MCF 10A (cell line): Measurements from ENCODE around the gene RPRML. TPM values are rescaled to one million over a fixed set of nuclear protein-coding genes. Genes with fewer than 3 reads are reported as not detected.

Experiments used
- BruUV-seq: library from RNA; stranded (reverse); fragments of 400-500 nt; replicated peaks from 2 replicates; lab custom pipeline; 2021; lab: Mats Ljungman, UMichigan
- CTCF ChIA-PET: fragments of 300-600 bp; sonication (Branson Sonifier 250); formaldehyde crosslinking; extraction: SDS; loops from one replicate; lab custom pipeline; 2021; ENCODE audit warnings: antibody characterized with exemption, inconsistent platforms; lab: Yijun Ruan, JAX
- POLR2A ChIA-PET: fragments of 300-600, 350-650 bp; sonication (Branson Sonifier 250); formaldehyde crosslinking; extraction: SDS; loops from one replicate; lab custom pipeline; 2020; ENCODE audit warnings: antibody characterized with exemption, inconsistent platforms; lab: Yijun Ruan, JAX
- DNase-seq: peaks from one replicate; pipeline ENCODE4 v3.0.0-alpha.2; 2018; ENCODE audit not compliant: unreplicated experiment
- H3K27ac Mint-ChIP-seq: one replicate; pipeline ENCODE4 v1.8.0; 2022; ENCODE audit warnings: mild to moderate bottlenecking, low read depth, mixed read lengths; ENCODE audit not compliant: unreplicated experiment
- H3K27me3 Mint-ChIP-seq: one replicate; pipeline ENCODE4 v1.8.0; 2022; ENCODE audit warnings: mixed read lengths; ENCODE audit not compliant: insufficient read depth, unreplicated experiment
- H3K36me3 Mint-ChIP-seq: one replicate; pipeline ENCODE4 v1.8.0; 2022; ENCODE audit warnings: mild to moderate bottlenecking, moderate library complexity, mixed read lengths; ENCODE audit not compliant: insufficient read depth, unreplicated experiment
- H3K4me1 Mint-ChIP-seq: one replicate; pipeline ENCODE4 v1.8.0; 2022; ENCODE audit warnings: mixed read lengths; ENCODE audit not compliant: insufficient read depth, unreplicated experiment
- H3K4me3 Mint-ChIP-seq: one replicate; pipeline ENCODE4 v1.8.0; 2022; ENCODE audit warnings: mild to moderate bottlenecking, moderate library complexity, mixed read lengths; ENCODE audit not compliant: unreplicated experiment
- H3K9me3 Mint-ChIP-seq: one replicate; pipeline ENCODE4 v1.8.0; 2022; ENCODE audit warnings: mixed read lengths; ENCODE audit not compliant: unreplicated experiment
- CTCF ChIP-seq: fragments of 200-600 bp; IDR thresholded peaks from one replicate; pipeline ENCODE4 v1.8.0; 2022; ENCODE audit warnings: antibody characterized with exemption, mild to moderate bottlenecking; ENCODE audit not compliant: unreplicated experiment
- intact Hi-C: fragments of 100-400 bp; cut with micrococcal nuclease; formaldehyde crosslinking; loops from 2 replicates; pipeline ENCODE4 v1.14.1; 2022
- total RNA-seq: library from RNA; stranded (reverse); gene quantifications from 2 replicates; pipeline ENCODE4 v1.2.3, GENCODE V29; 2022

RPRML gene
- total RNA-seq, 1 experiment from 2014 or later, result not detected

GRCh38 chr17:46964315-46965265 lies 14.5 kb downstream of the RPRML start:
- Mint-ChIP-seq H3K4me3 (no peak overlapping the region), H3K27ac (no peak overlapping the region), H3K4me1 (peaks cover 6% of the 10 kb centered on the region), H3K27me3 (peaks cover 53% of the 10 kb centered on the region), H3K36me3 (no peaks in the 10 kb centered on the region), H3K9me3 (no peaks in the 10 kb centered on the region)
- intact Hi-C loops, result no loop called here
- no TSS peak for BruUV-seq
- peak; percentile 42 for DNase-seq
- ChIA-PET POLR2A (interaction anchor here (0.7 kb wide), 1 partner anchor 45 kb away, joined by 3 read pairs; no protein-coding TSS in a partner anchor), CTCF (interaction anchor here (0.8 kb wide), 1 partner anchor 18 kb away, joined by 6 read pairs; no protein-coding TSS in a partner anchor)
- no peak for TF ChIP-seq CTCF

- no peak for TF ChIP-seq CTCF
- H3K4me1 Mint-ChIP-seq, result peaks cover 6% of the 10 kb centered on the region
- no peak for DNase-seq
- H3K27ac Mint-ChIP-seq, result no peak overlapping the region
- no TSS peak for BruUV-seq
- no peak overlapping the region for H3K4me3 Mint-ChIP-seq
- peaks cover 53% of the 10 kb centered on the region for H3K27me3 Mint-ChIP-seq
- no peaks in the 10 kb centered on the region for H3K36me3 Mint-ChIP-seq
- ChIA-PET POLR2A (interaction anchor here (0.7 to 1.0 kb wide), 2 partner anchors 14 to 46 kb away, joined by 3 read pairs; no protein-coding TSS in a partner anchor), CTCF (interaction anchor here (0.8 kb wide), 1 partner anchor 17 kb away, joined by 6 read pairs; no protein-coding TSS in a partner anchor)
- H3K9me3 Mint-ChIP-seq, result no peaks in the 10 kb centered on the region
- intact Hi-C loops, result no loop called here
Observed at GRCh38 chr17:46963571-46963970, 15.5 kb downstream of the RPRML start.

- ChIA-PET CTCF (interaction anchor here (0.7 kb wide), 1 partner anchor 13 kb away, joined by 3 read pairs; no protein-coding TSS in a partner anchor), POLR2A (no interaction called here)
- Mint-ChIP-seq H3K36me3 (no peaks in the 10 kb centered on the region), H3K27ac (no peak overlapping the region), H3K9me3 (no peaks in the 10 kb centered on the region), H3K4me3 (no peak overlapping the region), H3K4me1 (peaks cover 6% of the 10 kb centered on the region), H3K27me3 (peaks cover 53% of the 10 kb centered on the region)
- DNase-seq, result peak; percentile 35
- TF ChIP-seq CTCF, result no peak
- intact Hi-C loops, result no loop called here
- BruUV-seq, result no TSS peak
Observed at GRCh38 chr17:46962374-46962790, 16.7 kb downstream of the RPRML start.

- H3K4me1 Mint-ChIP-seq, result peaks cover 6% of the 10 kb centered on the region
- no TSS peak for BruUV-seq
- DNase-seq, result no peak
- H3K36me3 Mint-ChIP-seq, result no peaks in the 10 kb centered on the region
- H3K27ac Mint-ChIP-seq, result no peak overlapping the region
- no peaks in the 10 kb centered on the region for H3K9me3 Mint-ChIP-seq
- ChIA-PET POLR2A (interaction anchor here (0.7 kb wide), 1 partner anchor 19 kb away, joined by 3 read pairs; no protein-coding TSS in a partner anchor), CTCF (interaction anchor here (0.6 kb wide), 1 partner anchor 8 kb away, joined by 3 read pairs; no protein-coding TSS in a partner anchor)
- H3K27me3 Mint-ChIP-seq, result peaks cover 54% of the 10 kb centered on the region
- TF ChIP-seq CTCF, result no peak
- intact Hi-C loops, result no loop called here
- H3K4me3 Mint-ChIP-seq, result no peak overlapping the region
Observed at GRCh38 chr17:46960152-46960551, 18.9 kb downstream of the RPRML start.
